HCT116 (cell line): ENCODE results near the gene PRR20D.

Source experiments
- CEBPB ChIP-seq: IDR thresholded peaks from 2 replicates; pipeline ENCODE4 v1.6.1; 2012; ENCODE audit warnings: low read depth
- CTCF ChIP-seq, 3 experiments: fragments of 200-600 bp in 1 of 3; sonication (generic) in 1 of 3; IDR thresholded peaks in 2 of 3; conservative IDR thresholded peaks in 1 of 3; 2 replicates each; pipeline ENCODE4 v1.5.1; 2012 to 2017; ENCODE audit warnings: low read depth in 2 of 3, low read length in 2 of 3, antibody characterized with exemption in 1 of 3, borderline replicate concordance in 1 of 3, control low read depth in 1 of 3, mild to moderate bottlenecking in 1 of 3, mixed read lengths in 1 of 3, mixed run types in 1 of 3, moderate library complexity in 1 of 3; ENCODE audit not compliant: insufficient read depth in 1 of 3
- EZH2 ChIP-seq: fragments of 200-600 bp; sonication (generic); IDR thresholded peaks from 2 replicates; pipeline ENCODE4 v1.6.1; 2017; ENCODE audit warnings: antibody characterized with exemption, mixed run types
- EZH2phosphoT487 ChIP-seq: fragments of 200-600 bp; IDR thresholded peaks from 2 replicates; pipeline ENCODE4 v1.6.1; 2018; ENCODE audit warnings: antibody characterized with exemption, borderline replicate concordance
- POLR2A ChIP-seq: IDR thresholded peaks from 2 replicates; pipeline ENCODE4 v1.7.0; 2011; ENCODE audit warnings: borderline replicate concordance; ENCODE audit not compliant: insufficient read depth, insufficient read length; ENCODE audit errors: extremely low read depth
- SP1 ChIP-seq: IDR thresholded peaks from 2 replicates; pipeline ENCODE4 v1.6.1; 2012; ENCODE audit warnings: low read depth
- SRF ChIP-seq: IDR thresholded peaks from 2 replicates; pipeline ENCODE4 v1.6.1; 2012; ENCODE audit warnings: low read depth
- TF ChIP-seq, protein P1 (sequence below): IDR thresholded peaks from 2 replicates; pipeline ENCODE4 v1.6.1; 2012
- TF ChIP-seq, protein P2 (sequence below): IDR thresholded peaks from 2 replicates; pipeline ENCODE4 v1.6.1; 2012
- TF ChIP-seq, protein P3 (sequence below): IDR thresholded peaks from 2 replicates; pipeline ENCODE4 v1.6.1; 2012; ENCODE audit warnings: low read depth

DNA sequence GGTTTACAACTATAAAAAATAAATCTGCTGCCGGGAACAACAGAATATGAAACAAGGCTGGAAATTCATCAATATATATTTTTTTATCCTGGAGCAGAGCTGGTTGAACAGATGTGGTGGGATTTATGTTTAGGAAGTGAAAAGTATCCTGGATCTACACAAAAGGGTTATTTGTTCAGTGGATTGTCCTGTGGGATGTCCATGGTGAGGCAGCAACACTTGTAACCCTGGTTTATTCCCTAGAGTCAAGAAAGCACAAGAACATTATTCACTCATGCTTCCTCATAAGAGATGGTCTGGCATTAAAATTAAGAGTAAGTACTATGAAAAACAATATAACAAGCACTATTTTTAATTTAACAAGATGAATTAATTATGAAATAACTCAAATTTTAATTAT lies 52.6 kb downstream of the PRR20D start:
- TF ChIP-seq, protein P1, sequence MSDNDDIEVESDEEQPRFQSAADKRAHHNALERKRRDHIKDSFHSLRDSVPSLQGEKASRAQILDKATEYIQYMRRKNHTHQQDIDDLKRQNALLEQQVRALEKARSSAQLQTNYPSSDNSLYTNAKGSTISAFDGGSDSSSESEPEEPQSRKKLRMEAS, result no peak
- no peak for TF ChIP-seq EZH2
- TF ChIP-seq CTCF (IDR thresholded peaks at IDR 0.05 in 2 of 3, conservative IDR thresholded peaks at IDR 0.05 in 1 of 3; ENCODE audit: borderline replicate concordance in 1 of 3, insufficient read depth in 1 of 3, low read depth in 2 of 3, low read length in 2 of 3), result no peak
- no peak for TF ChIP-seq SRF
- TF ChIP-seq, protein P2, sequence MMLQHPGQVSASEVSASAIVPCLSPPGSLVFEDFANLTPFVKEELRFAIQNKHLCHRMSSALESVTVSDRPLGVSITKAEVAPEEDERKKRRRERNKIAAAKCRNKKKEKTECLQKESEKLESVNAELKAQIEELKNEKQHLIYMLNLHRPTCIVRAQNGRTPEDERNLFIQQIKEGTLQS, result no peak
- TF ChIP-seq SP1, result no peak
- no peak for TF ChIP-seq POLR2A
- TF ChIP-seq, protein P3, sequence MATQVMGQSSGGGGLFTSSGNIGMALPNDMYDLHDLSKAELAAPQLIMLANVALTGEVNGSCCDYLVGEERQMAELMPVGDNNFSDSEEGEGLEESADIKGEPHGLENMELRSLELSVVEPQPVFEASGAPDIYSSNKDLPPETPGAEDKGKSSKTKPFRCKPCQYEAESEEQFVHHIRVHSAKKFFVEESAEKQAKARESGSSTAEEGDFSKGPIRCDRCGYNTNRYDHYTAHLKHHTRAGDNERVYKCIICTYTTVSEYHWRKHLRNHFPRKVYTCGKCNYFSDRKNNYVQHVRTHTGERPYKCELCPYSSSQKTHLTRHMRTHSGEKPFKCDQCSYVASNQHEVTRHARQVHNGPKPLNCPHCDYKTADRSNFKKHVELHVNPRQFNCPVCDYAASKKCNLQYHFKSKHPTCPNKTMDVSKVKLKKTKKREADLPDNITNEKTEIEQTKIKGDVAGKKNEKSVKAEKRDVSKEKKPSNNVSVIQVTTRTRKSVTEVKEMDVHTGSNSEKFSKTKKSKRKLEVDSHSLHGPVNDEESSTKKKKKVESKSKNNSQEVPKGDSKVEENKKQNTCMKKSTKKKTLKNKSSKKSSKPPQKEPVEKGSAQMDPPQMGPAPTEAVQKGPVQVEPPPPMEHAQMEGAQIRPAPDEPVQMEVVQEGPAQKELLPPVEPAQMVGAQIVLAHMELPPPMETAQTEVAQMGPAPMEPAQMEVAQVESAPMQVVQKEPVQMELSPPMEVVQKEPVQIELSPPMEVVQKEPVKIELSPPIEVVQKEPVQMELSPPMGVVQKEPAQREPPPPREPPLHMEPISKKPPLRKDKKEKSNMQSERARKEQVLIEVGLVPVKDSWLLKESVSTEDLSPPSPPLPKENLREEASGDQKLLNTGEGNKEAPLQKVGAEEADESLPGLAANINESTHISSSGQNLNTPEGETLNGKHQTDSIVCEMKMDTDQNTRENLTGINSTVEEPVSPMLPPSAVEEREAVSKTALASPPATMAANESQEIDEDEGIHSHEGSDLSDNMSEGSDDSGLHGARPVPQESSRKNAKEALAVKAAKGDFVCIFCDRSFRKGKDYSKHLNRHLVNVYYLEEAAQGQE, result no peak
- TF ChIP-seq EZH2phosphoT487, result no peak
- no peak for TF ChIP-seq CEBPB
